Fibroblast of mammary gland (primary cell): Measurements from ENCODE around the gene NR1H4.
"Not testable (repeated sequence)": the region's sequence is repeated elsewhere in the genome, so short reads cannot be mapped to it uniquely, and the experiment has no call there.

Experiments
- DNase-seq: peaks from one replicate; pipeline ENCODE4 v3.0.0-alpha.2; 2010; ENCODE audit warnings: low read depth
- H3K4me3 ChIP-seq: 2 replicates; pipeline ENCODE4 v1.5.1; 2011; ENCODE audit warnings: low read depth, mild to moderate bottlenecking, low read length, moderate library complexity; ENCODE audit not compliant: control insufficient read depth
- TF ChIP-seq, protein P1 (sequence below): conservative IDR thresholded peaks from 2 replicates; pipeline ENCODE4 v1.5.1; 2011; ENCODE audit warnings: low read depth, low read length, inconsistent platforms; ENCODE audit not compliant: control insufficient read depth, insufficient read depth

Gene NR1H4

DNA sequence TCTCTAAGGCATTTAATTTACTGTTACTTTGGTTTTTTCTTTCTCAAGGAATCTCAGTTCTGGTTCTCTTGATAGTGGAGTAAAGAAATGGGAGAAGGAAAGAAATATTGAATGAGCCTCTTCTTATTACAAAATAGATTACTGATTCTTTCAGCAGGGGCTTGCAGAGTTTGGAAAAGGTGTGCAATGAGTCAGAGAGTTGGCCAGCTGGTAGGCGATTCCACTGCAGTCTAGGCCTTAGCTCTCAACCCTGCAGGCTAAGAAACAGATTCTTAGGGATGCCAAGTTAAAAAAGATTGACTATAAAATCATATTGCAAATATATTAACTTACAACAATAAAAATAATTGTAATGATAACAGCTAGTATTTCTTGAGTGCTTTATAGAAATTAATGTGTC is 25.8 kb downstream of the NR1H4 start:
- TF ChIP-seq, protein P1, sequence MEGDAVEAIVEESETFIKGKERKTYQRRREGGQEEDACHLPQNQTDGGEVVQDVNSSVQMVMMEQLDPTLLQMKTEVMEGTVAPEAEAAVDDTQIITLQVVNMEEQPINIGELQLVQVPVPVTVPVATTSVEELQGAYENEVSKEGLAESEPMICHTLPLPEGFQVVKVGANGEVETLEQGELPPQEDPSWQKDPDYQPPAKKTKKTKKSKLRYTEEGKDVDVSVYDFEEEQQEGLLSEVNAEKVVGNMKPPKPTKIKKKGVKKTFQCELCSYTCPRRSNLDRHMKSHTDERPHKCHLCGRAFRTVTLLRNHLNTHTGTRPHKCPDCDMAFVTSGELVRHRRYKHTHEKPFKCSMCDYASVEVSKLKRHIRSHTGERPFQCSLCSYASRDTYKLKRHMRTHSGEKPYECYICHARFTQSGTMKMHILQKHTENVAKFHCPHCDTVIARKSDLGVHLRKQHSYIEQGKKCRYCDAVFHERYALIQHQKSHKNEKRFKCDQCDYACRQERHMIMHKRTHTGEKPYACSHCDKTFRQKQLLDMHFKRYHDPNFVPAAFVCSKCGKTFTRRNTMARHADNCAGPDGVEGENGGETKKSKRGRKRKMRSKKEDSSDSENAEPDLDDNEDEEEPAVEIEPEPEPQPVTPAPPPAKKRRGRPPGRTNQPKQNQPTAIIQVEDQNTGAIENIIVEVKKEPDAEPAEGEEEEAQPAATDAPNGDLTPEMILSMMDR, result no peak
- H3K4me3 ChIP-seq, result no peak overlapping the region
- DNase-seq, result no peak

DNA sequence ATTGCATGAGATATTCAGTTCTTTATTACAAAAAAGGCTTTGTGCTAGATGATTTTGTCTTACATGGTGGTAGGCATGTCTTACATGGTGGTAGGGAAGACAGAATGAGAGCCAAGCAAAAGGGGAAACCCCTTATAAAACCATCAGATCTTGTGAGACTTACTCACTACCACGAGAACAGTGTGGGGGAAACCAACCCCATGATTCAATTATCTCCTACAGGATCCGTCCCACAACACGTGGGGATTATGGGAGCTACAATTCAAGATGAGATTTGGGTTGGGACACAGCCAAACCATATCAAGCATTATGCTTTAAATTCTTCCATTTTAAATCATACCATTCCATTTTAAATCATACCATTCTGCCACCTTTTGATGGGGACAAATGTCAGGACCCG is 29.1 kb downstream of the NR1H4 start:
- not testable (repeated sequence) for H3K4me3 ChIP-seq, DNase-seq

DNA sequence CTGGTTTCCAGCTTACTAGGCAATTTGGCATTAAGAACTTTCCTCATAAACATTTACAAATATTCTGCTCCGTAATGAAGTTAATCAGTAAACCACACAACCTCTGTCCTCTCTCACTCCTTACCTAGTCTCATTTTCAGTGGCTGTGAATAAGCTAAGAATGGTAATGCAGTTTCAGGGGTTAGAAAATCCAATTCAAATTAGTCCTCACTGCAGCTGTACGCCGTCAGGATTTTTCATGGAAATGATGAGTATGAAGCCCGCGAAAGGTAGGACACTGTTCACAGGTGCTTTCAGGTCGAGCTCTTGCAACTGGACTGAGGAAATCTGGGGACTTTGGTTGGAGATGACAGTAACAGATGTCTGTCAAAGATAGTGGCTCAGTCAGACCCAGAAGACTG is 29.6 kb downstream of the NR1H4 start:
- no peak overlapping the region for H3K4me3 ChIP-seq
- TF ChIP-seq, protein P1, result no peak
- no peak for DNase-seq

DNA sequence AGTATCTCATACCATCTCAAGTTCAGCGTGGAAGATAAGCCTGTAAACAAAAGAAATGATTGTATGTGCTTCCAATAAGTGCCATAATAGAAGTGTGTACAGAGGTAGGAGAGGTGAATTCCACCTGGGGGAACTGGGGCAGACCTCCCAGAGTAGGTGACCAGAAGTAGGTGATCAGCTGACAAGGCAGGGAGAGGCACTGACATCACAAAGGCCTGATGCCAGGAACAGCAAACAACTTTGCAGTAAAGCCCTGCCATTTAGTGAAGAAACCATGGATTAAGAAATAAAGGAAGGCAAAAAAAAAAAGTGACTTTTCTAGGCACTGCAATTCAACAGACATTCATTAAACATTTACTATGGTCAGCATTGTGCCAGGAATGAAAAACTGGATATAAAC is 31.1 kb downstream of the NR1H4 start:
- TF ChIP-seq, protein P1, result no peak
- no peak overlapping the region for H3K4me3 ChIP-seq
- no peak for DNase-seq

DNA sequence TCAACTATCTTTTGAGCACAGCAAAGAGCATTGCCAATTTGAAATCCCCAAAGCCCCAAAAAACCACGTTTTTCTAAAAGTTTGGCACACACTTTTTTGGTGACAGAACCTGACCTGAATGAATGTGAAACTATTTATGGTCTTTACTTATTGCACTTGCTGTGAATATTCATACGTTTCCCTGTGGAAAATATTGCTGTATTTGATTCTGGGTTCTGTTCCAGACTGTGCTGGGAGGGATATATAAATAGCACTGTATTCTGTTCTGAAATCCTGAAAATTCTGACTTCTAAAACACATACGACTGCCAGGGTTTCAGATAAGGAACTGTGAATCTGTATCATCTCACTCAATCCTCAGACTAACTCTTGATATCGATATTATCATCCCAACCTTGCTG is 35.1 kb downstream of the NR1H4 start:
- no peak overlapping the region for H3K4me3 ChIP-seq
- TF ChIP-seq, protein P1, result no peak
- DNase-seq, result no peak

DNA sequence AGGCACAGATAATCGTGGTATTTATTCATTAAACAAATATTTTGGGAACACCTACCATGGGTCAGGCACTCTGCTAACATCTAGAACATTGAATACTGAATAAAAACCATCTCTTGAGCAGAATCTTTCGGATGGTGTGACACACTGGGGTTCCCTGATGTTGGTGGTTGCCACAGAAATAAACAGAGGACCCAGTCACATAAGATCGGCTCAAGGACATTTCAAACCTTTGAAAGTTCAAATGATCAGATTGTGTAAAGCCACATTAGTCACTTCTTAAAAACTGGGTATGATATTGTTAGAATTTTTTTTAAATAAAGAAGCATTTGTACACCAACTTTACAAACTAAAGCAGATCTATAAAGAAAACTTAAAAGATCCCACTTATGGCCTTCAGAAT is 39.0 kb downstream of the NR1H4 start:
- DNase-seq, result no peak
- H3K4me3 ChIP-seq, result no peak overlapping the region
- TF ChIP-seq, protein P1, result no peak

DNA sequence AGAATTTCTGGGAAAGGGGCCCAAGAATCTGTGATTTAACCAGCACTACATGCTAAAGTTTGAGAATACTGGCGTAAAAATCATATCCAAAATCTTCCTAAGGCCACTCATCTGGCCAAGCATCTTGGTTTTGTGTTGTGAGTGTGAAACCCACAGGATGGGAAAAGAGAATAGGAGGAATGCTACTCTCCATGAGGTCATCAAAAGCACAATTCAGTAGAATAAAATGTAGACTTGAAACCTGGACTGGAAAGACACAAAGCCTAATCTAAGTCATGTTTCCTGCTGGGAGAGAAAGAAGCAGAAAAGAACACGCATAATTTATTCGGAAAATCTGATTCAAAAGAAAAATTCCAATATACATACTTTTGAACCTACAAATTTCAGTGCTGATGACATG is 42.3 kb downstream of the NR1H4 start:
- H3K4me3 ChIP-seq, result no peak overlapping the region
- no peak for DNase-seq
- TF ChIP-seq, protein P1, result no peak
